ENCODE data around the gene WSCD1.

The WSCD1 gene

GRCh38 chr17:6097005-6097279 lies 26.8 kb downstream of the WSCD1 start:
- TF ChIP-seq CTCF (IDR thresholded peaks at IDR 0.05; ENCODE audit: insufficient read depth, low read length, poor library complexity, severe bottlenecking) = no peak
- no peaks in the 10 kb centered on the region for H3K36me3 ChIP-seq (ENCODE audit: control insufficient read depth, insufficient read depth, low read length)
- H3K4me3 ChIP-seq (replicated peaks; ENCODE audit: low read depth, low read length) = no peak overlapping the region
- H3K27me3 ChIP-seq (replicated peaks; ENCODE audit: control insufficient read depth, insufficient read depth, low read length) = peaks cover 3% of the 10 kb centered on the region; the same call in 1 of the 2 replicates
- DNase-seq (ENCODE audit: extremely low read depth, insufficient read length) = no peak

DNA sequence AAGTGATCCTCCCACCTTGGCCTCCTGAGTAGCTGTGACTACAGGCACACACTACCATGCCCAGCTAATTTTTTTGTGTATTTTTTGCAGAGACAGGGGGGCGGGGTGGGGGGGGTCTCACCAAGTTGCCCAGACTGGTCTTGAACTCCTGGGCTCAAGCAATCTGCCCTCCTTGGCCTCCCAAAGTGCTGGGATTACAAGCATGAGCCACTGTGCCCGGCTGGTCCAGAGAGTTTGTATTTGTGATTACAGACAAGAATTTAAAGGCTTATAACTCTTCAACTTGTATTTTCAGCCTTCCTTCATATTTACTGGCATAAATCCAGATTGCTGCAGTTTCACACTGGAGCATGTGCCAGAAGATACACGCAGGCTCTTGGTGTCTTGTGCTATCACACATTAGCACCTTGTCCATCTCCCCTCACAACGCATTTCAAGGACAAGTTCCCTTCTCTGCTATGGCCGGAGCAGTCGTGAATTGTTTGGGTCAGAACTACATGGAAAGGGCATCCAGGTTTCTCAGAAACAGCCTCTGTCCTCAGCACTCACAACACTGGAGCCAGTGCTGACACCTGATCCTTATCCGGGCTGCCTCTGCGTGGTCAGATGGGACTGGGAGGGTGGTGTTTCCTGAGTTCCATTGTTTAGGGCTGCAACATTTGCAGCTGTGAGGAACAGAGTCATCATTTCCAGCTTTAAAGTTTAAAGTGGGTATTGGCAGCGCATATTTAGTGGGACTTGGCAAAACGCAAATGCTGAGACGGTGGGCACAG lies 28.1 kb downstream of the WSCD1 start:
- no peaks in the 10 kb centered on the region for H3K36me3 ChIP-seq (ENCODE audit: control insufficient read depth, insufficient read depth, low read length)
- no peak for TF ChIP-seq CTCF (IDR thresholded peaks at IDR 0.05; ENCODE audit: insufficient read depth, low read length, poor library complexity, severe bottlenecking)
- H3K4me3 ChIP-seq (replicated peaks; ENCODE audit: low read depth, low read length) = no peak overlapping the region
- H3K27me3 ChIP-seq (replicated peaks; ENCODE audit: control insufficient read depth, insufficient read depth, low read length) = peaks cover 2% of the 10 kb centered on the region; the same call in 1 of the 2 replicates
- DNase-seq (ENCODE audit: extremely low read depth, insufficient read length) = no peak

DNA sequence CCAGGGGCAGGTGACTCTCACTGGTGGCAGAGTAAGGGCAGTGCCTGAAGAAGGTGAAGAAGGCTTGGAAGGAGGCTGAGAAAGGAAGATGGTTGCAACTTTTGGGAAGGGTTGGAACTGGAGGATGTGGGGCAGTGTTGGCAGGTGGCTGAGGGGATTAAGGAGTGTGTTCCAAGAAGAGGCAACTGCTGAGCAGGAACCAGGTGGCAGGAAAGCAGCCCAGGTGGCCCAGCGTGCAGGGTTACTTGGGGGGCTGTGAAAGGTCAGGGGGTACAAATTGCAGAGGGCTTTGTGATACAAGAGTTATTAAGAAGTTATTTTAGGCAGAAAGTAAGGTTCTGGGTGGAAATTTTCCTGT lies 28.6 kb downstream of the WSCD1 start:
- DNase-seq (ENCODE audit: extremely low read depth, insufficient read length) = no peak

DNA sequence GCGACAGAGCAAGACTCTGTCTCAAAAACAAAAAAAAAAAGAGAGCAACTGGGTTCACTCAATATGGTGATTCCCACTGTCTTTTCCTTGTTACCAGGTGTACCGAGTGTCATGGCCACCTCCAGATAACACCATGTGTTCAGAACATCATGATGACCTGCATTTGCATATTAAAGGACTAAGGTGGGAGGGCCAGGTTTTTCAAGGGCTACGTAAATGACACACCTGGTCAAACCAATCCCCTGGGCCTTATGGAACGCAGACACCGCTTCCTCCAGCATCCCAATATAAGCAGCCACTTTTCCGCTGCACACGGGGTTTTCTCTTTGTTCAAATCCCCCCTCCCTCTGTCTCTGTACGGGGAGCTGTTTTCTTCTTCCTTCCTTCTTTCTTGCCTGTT lies 29.3 kb downstream of the WSCD1 start:
- DNase-seq (ENCODE audit: extremely low read depth, insufficient read length) = no peak
- Histone ChIP-seq H3K27me3 (replicated peaks; ENCODE audit: control insufficient read depth, insufficient read depth, low read length) (peaks cover 2% of the 10 kb centered on the region; the same call in 1 of the 2 replicates), H3K4me3 (replicated peaks; ENCODE audit: low read depth, low read length) (no peak overlapping the region), H3K36me3 (ENCODE audit: control insufficient read depth, insufficient read depth, low read length) (no peaks in the 10 kb centered on the region)
- TF ChIP-seq CTCF (IDR thresholded peaks at IDR 0.05; ENCODE audit: insufficient read depth, low read length, poor library complexity, severe bottlenecking) = no peak

More for the DNA sequence above, 28.6 kb downstream of the WSCD1 start:
- Histone ChIP-seq H3K4me3 (replicated peaks; ENCODE audit: low read depth, low read length) (no peak overlapping the region), H3K27me3 (replicated peaks; ENCODE audit: control insufficient read depth, insufficient read depth, low read length) (peaks cover 2% of the 10 kb centered on the region; the same call in 1 of the 2 replicates), H3K36me3 (ENCODE audit: control insufficient read depth, insufficient read depth, low read length) (no peaks in the 10 kb centered on the region)
- no peak for TF ChIP-seq CTCF (IDR thresholded peaks at IDR 0.05; ENCODE audit: insufficient read depth, low read length, poor library complexity, severe bottlenecking)

DNA sequence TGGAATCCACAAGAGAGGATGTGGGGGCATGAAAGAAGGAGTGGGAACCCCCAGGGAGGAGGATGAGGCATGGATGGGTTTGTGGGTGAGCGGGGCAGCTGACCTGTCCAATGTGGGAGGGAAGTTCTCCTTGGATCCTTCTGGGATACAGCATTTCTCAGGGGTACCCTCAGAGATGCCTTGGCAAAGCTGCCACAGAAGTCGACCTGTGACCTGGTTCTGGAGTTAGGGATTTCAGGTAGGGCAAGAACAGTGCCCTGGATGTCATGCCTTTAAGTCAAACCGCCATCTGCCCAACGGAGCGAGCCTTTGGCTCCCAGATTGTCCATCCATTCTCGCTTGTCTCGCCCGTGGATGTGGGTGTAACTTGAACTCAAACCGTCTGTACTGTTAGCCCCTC lies 30.0 kb downstream of the WSCD1 start:
- Histone ChIP-seq H3K4me3 (replicated peaks; ENCODE audit: low read depth, low read length) (no peak overlapping the region), H3K36me3 (ENCODE audit: control insufficient read depth, insufficient read depth, low read length) (no peaks in the 10 kb centered on the region), H3K27me3 (replicated peaks; ENCODE audit: control insufficient read depth, insufficient read depth, low read length) (peaks cover 2% of the 10 kb centered on the region; the same call in 1 of the 2 replicates)
- DNase-seq (ENCODE audit: extremely low read depth, insufficient read length) = no peak
- no peak for TF ChIP-seq CTCF (IDR thresholded peaks at IDR 0.05; ENCODE audit: insufficient read depth, low read length, poor library complexity, severe bottlenecking)
